ENCODE results near the gene TMEM184B. TPM values are rescaled to one million over a fixed set of nuclear protein-coding genes. Genes with fewer than 3 reads are reported as not detected.

TMEM184B gene
- total and polyA plus RNA-seq, 10 donors = 5.0 to 105 (median 45.1) TPM

DNA sequence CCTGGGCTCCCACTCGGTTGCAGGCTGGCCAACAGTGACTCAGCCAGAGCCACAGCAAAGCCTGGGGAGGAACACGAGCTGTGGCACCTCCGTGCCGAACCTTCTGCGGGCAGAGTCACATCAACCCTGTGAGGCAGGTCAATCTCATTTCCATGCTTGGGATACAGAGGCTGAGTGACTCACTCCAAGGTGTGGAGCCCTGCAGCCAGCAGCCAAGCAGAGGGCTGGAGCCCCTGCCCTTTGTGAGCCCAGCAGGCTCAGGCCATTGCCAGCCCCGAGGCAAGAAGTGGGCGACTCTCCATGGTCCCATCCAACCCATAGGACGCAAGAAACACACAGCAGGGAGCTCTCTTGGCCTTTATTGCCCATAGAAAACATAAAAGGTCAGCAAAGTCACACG lies 23.1 kb upstream of the TMEM184B start:
- TF ChIP-seq POLR2A (IDR thresholded peaks at IDR 0.05) (no peak), POLR2AphosphoS5 (IDR thresholded peaks at IDR 0.05) (peak in 1 of 3 donors; percentile 23)
- no peaks in the 10 kb centered on the region for H3K9me3 ChIP-seq
- no peaks in the 10 kb centered on the region for H3K27me3 ChIP-seq (replicated peaks in 1 of 7)
- DNase-seq = no peak
- peaks cover 0 to 12% (median 0%) of the 10 kb centered on the region in 6 donors for H3K4me1 ChIP-seq
- 85 to 93% (median 90%) methylated on average over 7 to 9 of the region's 9 CpGs for WGBS, 5 donors
- intact Hi-C loops (cut with DNase I; ENCODE audit: low total_unique reads) = no loop called here
- peaks cover 12 to 100% (median 84%) of the 10 kb centered on the region in 6 donors for H3K36me3 ChIP-seq
- no peak overlapping the region for H3K4me3 ChIP-seq
- H3K27ac ChIP-seq = peak overlapping the region in 1 of 8 donors; percentile 14

DNA sequence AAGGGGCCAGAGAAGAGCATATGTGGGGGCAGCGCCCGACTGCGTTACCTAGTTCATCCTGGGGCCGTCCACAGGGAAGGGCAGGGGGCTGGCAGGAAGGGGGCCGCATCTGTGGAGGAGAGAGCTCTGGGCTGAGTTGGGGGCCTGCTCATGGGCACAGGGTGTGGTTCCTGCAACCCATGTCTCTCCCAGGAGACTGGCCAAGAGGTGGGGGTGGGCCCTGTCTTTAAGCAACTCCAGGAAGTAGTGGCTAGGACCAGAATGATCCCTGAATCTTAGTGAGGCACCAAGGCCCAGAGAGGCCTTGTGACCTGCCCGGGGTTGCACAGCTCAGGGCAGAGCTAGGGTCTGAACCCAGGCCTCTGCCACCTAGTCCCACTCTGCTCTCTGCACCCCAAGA lies 22.5 kb upstream of the TMEM184B start:
- Histone ChIP-seq H3K4me1 (peaks cover 0 to 17% (median 1%) of the 10 kb centered on the region in 6 donors), H3K27me3 (replicated peaks in 1 of 7) (no peaks in the 10 kb centered on the region), H3K4me3 (no peak overlapping the region), H3K9me3 (no peaks in the 10 kb centered on the region), H3K27ac (peak overlapping the region in 2 of 8 donors; percentile 5 to 55), H3K36me3 (peaks cover 12 to 99% (median 79%) of the 10 kb centered on the region in 6 donors)
- intact Hi-C loops (cut with DNase I; ENCODE audit: low total_unique reads) = no loop called here
- DNase-seq = no peak
- TF ChIP-seq, protein P1, sequence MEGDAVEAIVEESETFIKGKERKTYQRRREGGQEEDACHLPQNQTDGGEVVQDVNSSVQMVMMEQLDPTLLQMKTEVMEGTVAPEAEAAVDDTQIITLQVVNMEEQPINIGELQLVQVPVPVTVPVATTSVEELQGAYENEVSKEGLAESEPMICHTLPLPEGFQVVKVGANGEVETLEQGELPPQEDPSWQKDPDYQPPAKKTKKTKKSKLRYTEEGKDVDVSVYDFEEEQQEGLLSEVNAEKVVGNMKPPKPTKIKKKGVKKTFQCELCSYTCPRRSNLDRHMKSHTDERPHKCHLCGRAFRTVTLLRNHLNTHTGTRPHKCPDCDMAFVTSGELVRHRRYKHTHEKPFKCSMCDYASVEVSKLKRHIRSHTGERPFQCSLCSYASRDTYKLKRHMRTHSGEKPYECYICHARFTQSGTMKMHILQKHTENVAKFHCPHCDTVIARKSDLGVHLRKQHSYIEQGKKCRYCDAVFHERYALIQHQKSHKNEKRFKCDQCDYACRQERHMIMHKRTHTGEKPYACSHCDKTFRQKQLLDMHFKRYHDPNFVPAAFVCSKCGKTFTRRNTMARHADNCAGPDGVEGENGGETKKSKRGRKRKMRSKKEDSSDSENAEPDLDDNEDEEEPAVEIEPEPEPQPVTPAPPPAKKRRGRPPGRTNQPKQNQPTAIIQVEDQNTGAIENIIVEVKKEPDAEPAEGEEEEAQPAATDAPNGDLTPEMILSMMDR (IDR thresholded peaks at IDR 0.05 in 8 of 11, conservative IDR thresholded peaks at IDR 0.05 in 3 of 11) = no peak
- TF ChIP-seq POLR2A (IDR thresholded peaks at IDR 0.05) (no peak), POLR2AphosphoS5 (IDR thresholded peaks at IDR 0.05) (no peak)
- WGBS, 5 donors = 82 to 95% (median 89%) methylated on average over 5 to 6 of the region's 6 CpGs

DNA sequence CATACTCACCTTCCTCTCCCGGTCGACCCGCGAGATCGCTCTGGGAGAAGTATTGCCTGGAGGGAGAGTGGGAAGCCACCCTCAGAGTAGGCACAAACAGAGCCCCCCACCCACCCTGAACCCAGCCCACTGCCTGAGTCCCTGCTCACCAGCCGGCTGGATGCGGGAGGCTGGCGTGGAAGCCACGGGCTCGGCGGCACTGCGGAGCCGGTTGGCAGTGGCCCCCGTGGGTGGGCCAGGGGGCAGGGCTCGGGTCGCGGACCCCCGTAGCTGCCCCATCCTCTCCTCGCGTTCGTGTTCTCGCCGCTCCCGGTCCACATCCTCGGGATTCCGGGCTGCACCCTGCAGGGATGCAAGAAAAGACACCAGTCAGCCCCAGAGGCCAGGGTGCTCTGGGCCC lies 21.4 kb upstream of the TMEM184B start:
- peak in 1 of 3 donors; percentile 5 for TF ChIP-seq POLR2AphosphoS5 (IDR thresholded peaks at IDR 0.05)
- TF ChIP-seq, protein P1 (IDR thresholded peaks at IDR 0.05 in 8 of 11, conservative IDR thresholded peaks at IDR 0.05 in 3 of 11) = no peak
- Histone ChIP-seq H3K27ac (peak overlapping the region in 2 of 8 donors; percentile 37 to 55), H3K9me3 (no peaks in the 10 kb centered on the region), H3K4me3 (no peak overlapping the region), H3K36me3 (peaks cover 9 to 98% (median 68%) of the 10 kb centered on the region in 6 donors), H3K4me1 (peaks cover 0 to 29% (median 6%) of the 10 kb centered on the region in 6 donors), H3K27me3 (replicated peaks in 1 of 7) (no peaks in the 10 kb centered on the region)
- DNase-seq = no peak
- intact Hi-C loops (cut with DNase I; ENCODE audit: low total_unique reads) = no loop called here
- WGBS, 5 donors = 88 to 98% (median 95%) methylated on average over 14 to 26 of the region's 26 CpGs

DNA sequence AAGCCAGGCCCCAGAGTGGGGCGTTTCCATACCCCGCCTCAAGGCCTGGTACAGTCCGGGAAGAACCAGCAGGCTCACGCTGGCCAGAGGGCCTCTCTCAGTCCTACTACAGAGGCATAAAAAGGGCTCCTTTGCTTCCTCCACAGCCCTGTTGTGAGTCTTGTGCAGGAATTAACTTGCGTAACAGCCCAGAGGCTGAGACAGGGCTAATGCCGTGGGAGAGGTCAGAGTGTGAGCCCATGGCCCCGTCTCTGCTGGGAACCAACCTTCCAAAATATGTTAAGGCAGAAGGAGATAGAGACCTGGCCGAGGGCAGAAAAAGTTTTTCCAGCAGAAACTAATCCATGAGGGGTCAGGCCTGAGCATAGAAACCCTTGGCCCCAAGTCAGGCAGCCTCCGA lies 19.9 kb upstream of the TMEM184B start:
- intact Hi-C loops (cut with DNase I; ENCODE audit: low total_unique reads) = no loop called here
- Histone ChIP-seq H3K9me3 (no peaks in the 10 kb centered on the region), H3K4me1 (peaks cover 0 to 31% (median 6%) of the 10 kb centered on the region in 6 donors), H3K27me3 (replicated peaks in 1 of 7) (no peaks in the 10 kb centered on the region), H3K36me3 (peaks cover 0 to 83% (median 53%) of the 10 kb centered on the region in 6 donors), H3K27ac (peak overlapping the region in 4 of 8 donors; percentile 23 to 55 (median 36)), H3K4me3 (no peak overlapping the region)
- 60 to 87% (median 72%) methylated on average over 8 to 9 of the region's 9 CpGs for WGBS, 5 donors
- TF ChIP-seq, protein P1 (IDR thresholded peaks at IDR 0.05 in 8 of 11, conservative IDR thresholded peaks at IDR 0.05 in 3 of 11) = no peak
- TF ChIP-seq POLR2AphosphoS5 (IDR thresholded peaks at IDR 0.05) = peak in 1 of 3 donors; percentile 46
- DNase-seq = no peak

Data from spleen (tissue), 11 donors.